Natural killer cell (primary cell): Measurements from ENCODE around the gene TLX1. TPM values are rescaled to one million over a fixed set of nuclear protein-coding genes. Genes with fewer than 3 reads are reported as not detected.

Experiments used
- ATAC-seq, 3 donors: fragments of 150-1000 bp in 2 of 3; fragments of 200-7000 bp in 1 of 3; cut with Tn5 transposase; 1 replicate in 1 of 3; 2 replicates in 2 of 3; pipeline ENCODE4 v1.10.0; 2021; ENCODE audit warnings: mild to moderate bottlenecking in 2 of 3, moderate library complexity in 2 of 3
- DNase-seq, 2 donors: peaks; one replicate each; pipeline versions ENCODE4 v3.0.0 to v3.0.0-alpha.2; 2013 to 2021; ENCODE audit warnings: mixed read lengths in 1 of 2
- H3K27ac ChIP-seq: one replicate; pipeline ENCODE4 v1.5.1; 2013; ENCODE audit warnings: mild to moderate bottlenecking, low read length
- H3K27me3 ChIP-seq: one replicate; pipeline ENCODE4 v1.6.1; 2013; ENCODE audit warnings: low read length; ENCODE audit not compliant: control insufficient read depth, insufficient read depth
- H3K36me3 ChIP-seq: one replicate; pipeline ENCODE4 v1.6.1; 2013; ENCODE audit warnings: low read length; ENCODE audit not compliant: control insufficient read depth, insufficient read depth
- H3K4me1 ChIP-seq: one replicate; pipeline ENCODE4 v1.6.1; 2013; ENCODE audit warnings: low read length; ENCODE audit not compliant: control insufficient read depth, insufficient read depth
- H3K4me3 ChIP-seq: one replicate; pipeline ENCODE4 v1.5.1; 2013; ENCODE audit warnings: low read length
- H3K9me3 ChIP-seq: one replicate; pipeline ENCODE4 v1.6.1; 2013; ENCODE audit warnings: low read length; ENCODE audit not compliant: control insufficient read depth, insufficient read depth
- H3K27ac Mint-ChIP-seq, 2 donors: one replicate each; pipeline ENCODE4 v1.8.0; 2022; ENCODE audit warnings: mild to moderate bottlenecking in 2 of 2, mixed read lengths in 2 of 2, moderate library complexity in 1 of 2
- H3K27me3 Mint-ChIP-seq, 2 donors: one replicate each; pipeline ENCODE4 v1.8.0; 2022; ENCODE audit warnings: low read depth in 2 of 2, mixed read lengths in 2 of 2
- H3K36me3 Mint-ChIP-seq: one replicate; pipeline ENCODE4 v1.8.0; 2022; ENCODE audit warnings: mixed read lengths
- H3K4me1 Mint-ChIP-seq, 2 donors: one replicate each; pipeline ENCODE4 v1.8.0; 2022; ENCODE audit warnings: mixed read lengths in 2 of 2
- H3K4me3 Mint-ChIP-seq: one replicate; pipeline ENCODE4 v1.8.0; 2022; ENCODE audit warnings: mild to moderate bottlenecking, moderate library complexity, mixed read lengths
- H3K9me3 Mint-ChIP-seq, 2 donors: one replicate each; pipeline ENCODE4 v1.8.0; 2022; ENCODE audit warnings: mixed read lengths in 2 of 2
- WGBS: methylation state at CpG from one replicate; pipeline ENCODE4 v1.1.7; 2013; ENCODE audit warnings: missing lambda C conversion rate; ENCODE audit not compliant: insufficient coverage; 5-methylcytosine and 5-hydroxymethylcytosine counted together
- intact Hi-C: fragments of 100-400 bp; cut with micrococcal nuclease; formaldehyde crosslinking; loops from one replicate; pipeline ENCODE4 v1.14.2; 2022
- total RNA-seq, 4 donors: library from RNA; stranded (reverse); fragments of 120-200 nt in 1 of 4; gene quantifications; one replicate each; pipeline versions ENCODE4 v1.2.3 to v1.2.4, GENCODE V29; 2013 to 2022
- TF ChIP-seq, protein P1 (sequence below): fragments of 200-600 bp; IDR thresholded peaks from one replicate; pipeline ENCODE4 v1.8.0; 2022; ENCODE audit warnings: antibody characterized with exemption

The TLX1 gene
- total RNA-seq, 3 donors from 2014 or later (not counting 1 experiment from before 2014, with no cell fraction given), result not detected

DNA sequence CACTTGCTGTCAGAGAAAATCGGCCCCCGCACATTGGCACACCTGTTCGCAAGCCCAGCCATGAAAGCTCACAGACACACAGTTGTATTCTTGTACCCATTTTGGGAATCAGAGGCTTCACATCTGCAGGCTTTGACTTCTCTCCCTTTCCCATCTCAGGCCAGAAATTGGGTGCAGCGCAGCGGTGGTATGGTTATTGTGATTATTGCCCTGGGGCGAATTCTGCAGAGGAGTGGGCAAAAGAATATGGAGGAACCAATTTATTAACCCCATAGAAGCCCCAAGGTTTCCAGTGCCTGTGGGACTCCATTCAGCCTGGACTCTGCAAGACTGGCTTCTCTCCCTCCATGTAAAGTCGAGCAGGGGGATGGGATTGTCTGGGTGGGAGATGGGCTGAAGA, 14.0 kb downstream of the TLX1 start:
- no peaks in the 10 kb centered on the region for H3K9me3 ChIP-seq
- H3K36me3 ChIP-seq, result no peaks in the 10 kb centered on the region
- H3K4me1 Mint-ChIP-seq, result peaks cover 0 to 5% of the 10 kb centered on the region in 2 donors
- H3K36me3 Mint-ChIP-seq, result no peaks in the 10 kb centered on the region
- TF ChIP-seq, protein P1, sequence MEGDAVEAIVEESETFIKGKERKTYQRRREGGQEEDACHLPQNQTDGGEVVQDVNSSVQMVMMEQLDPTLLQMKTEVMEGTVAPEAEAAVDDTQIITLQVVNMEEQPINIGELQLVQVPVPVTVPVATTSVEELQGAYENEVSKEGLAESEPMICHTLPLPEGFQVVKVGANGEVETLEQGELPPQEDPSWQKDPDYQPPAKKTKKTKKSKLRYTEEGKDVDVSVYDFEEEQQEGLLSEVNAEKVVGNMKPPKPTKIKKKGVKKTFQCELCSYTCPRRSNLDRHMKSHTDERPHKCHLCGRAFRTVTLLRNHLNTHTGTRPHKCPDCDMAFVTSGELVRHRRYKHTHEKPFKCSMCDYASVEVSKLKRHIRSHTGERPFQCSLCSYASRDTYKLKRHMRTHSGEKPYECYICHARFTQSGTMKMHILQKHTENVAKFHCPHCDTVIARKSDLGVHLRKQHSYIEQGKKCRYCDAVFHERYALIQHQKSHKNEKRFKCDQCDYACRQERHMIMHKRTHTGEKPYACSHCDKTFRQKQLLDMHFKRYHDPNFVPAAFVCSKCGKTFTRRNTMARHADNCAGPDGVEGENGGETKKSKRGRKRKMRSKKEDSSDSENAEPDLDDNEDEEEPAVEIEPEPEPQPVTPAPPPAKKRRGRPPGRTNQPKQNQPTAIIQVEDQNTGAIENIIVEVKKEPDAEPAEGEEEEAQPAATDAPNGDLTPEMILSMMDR, result no peak
- H3K27ac Mint-ChIP-seq, result no peak overlapping the region
- no peak overlapping the region for H3K4me3 Mint-ChIP-seq
- intact Hi-C loops, result no loop called here
- H3K4me1 ChIP-seq, result peaks cover 14% of the 10 kb centered on the region
- no peak overlapping the region for H3K27ac ChIP-seq
- H3K9me3 Mint-ChIP-seq, result no peaks in the 10 kb centered on the region
- H3K27me3 Mint-ChIP-seq, result peaks cover 61 to 72% of the 10 kb centered on the region in 2 donors
- WGBS, result 66% methylated on average over 5 of the region's 7 CpGs
- H3K4me3 ChIP-seq, result no peak overlapping the region
- peaks cover 56% of the 10 kb centered on the region for H3K27me3 ChIP-seq
- DNase-seq, result no peak
- no peak for ATAC-seq

DNA sequence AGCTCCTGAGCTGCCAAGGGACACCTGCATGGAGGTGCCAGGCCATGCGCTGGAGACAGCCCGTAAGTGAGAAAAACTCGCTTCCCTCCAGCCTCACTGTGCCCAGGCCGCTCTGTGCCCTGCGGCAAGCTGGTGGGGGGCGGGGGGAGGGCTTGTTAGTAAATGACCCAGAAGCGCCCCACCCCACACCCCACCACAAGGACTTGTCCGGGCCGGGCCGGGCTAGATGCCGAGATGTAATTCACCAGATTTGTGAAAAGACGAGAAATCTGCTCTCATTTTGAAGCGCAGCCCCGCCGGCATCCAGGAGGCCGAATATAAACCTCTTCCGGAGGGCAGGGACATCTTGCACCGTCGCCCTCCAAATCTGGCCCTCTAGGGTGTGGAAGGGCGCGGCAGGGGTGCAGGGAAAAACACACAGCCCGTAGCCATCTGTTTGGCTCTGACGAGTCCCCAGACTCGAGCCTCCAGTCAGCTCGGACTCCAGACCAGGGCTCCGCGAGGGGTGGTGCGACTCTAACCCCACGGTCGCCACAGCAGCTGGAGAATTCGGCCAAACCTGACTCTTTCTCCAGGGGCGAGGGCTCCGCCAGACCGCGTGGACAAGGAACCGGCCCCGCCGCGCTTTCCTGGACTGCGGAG, 14.8 kb downstream of the TLX1 start:
- TF ChIP-seq, protein P1, result no peak
- H3K27me3 ChIP-seq, result peaks cover 49% of the 10 kb centered on the region
- no peaks in the 10 kb centered on the region for H3K9me3 ChIP-seq
- H3K27ac ChIP-seq, result no peak overlapping the region
- no peak overlapping the region for H3K4me3 ChIP-seq
- H3K4me1 ChIP-seq, result peaks cover 7% of the 10 kb centered on the region
- Mint-ChIP-seq H3K4me1 (peaks cover 0 to 5% of the 10 kb centered on the region in 2 donors), H3K9me3 (no peaks in the 10 kb centered on the region), H3K27ac (no peak overlapping the region), H3K4me3 (no peak overlapping the region), H3K36me3 (no peaks in the 10 kb centered on the region), H3K27me3 (peaks cover 68 to 73% of the 10 kb centered on the region in 2 donors)
- ATAC-seq (no peak), DNase-seq (no peak)
- WGBS, result 7% methylated on average over 35 of the region's 40 CpGs
- no peaks in the 10 kb centered on the region for H3K36me3 ChIP-seq
- intact Hi-C loops, result no loop called here

- peaks cover 41% of the 10 kb centered on the region for H3K27me3 ChIP-seq
- no peak for ATAC-seq
- intact Hi-C loops, result no loop called here
Observed at GRCh38 chr10:101146392-101147251, 15.5 kb downstream of the TLX1 start.

More at GRCh38 chr10:101146392-101147251, 15.5 kb downstream of the TLX1 start:
- H3K27me3 Mint-ChIP-seq, result peaks cover 71 to 74% of the 10 kb centered on the region in 2 donors
- H3K27ac Mint-ChIP-seq, result no peak overlapping the region
- WGBS, result 7% methylated on average over 54 of the region's 55 CpGs
- H3K27ac ChIP-seq, result no peak overlapping the region
- no peaks in the 10 kb centered on the region for H3K9me3 Mint-ChIP-seq
- H3K9me3 ChIP-seq, result no peaks in the 10 kb centered on the region
- no peaks in the 10 kb centered on the region for H3K36me3 ChIP-seq
- peaks cover 7% of the 10 kb centered on the region for H3K4me1 ChIP-seq
- TF ChIP-seq, protein P1, result no peak
- no peak for DNase-seq
- H3K4me1 Mint-ChIP-seq, result peaks cover 0 to 5% of the 10 kb centered on the region in 2 donors
- H3K4me3 ChIP-seq, result no peak overlapping the region
- H3K4me3 Mint-ChIP-seq, result no peak overlapping the region
- H3K36me3 Mint-ChIP-seq, result no peaks in the 10 kb centered on the region
